ENCODE data around the gene HAPLN1.
"Not testable (repeated sequence)": the region's sequence is repeated elsewhere in the genome, so short reads cannot be mapped to it uniquely, and the experiment has no call there.

The HAPLN1 gene

DNA sequence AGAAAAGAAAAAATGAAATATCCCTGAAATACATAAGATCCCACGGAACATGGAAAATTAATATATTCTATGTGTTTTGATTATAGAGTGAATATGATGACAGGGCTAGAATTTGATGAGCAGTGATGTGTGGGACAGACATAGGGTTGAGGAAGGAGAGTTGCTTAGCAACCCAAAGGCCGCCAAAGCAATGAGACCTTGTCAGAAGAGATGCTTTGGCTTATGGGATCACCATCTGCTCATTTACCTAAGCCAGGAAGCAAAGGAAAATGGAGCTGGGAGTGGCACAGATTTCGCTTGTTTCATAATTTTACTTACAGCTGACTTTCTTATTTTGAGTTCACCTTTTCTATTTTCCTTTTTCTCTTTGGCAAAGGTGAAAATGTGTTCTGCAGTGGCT is 20.9 kb upstream of the HAPLN1 start:
- H3F3A ChIP-seq (ENCODE audit: control insufficient read depth, insufficient read depth) = no peaks in the 10 kb centered on the region; the same call in 1 of the 2 replicates
- TF ChIP-seq EZH2phosphoT487 (IDR thresholded peaks at IDR 0.05; ENCODE audit: borderline replicate concordance, low read length) = no peak
- no peak for TF ChIP-seq CTCF (IDR thresholded peaks at IDR 0.05; ENCODE audit: low read depth, low read length, poor library complexity, severe bottlenecking)

DNA sequence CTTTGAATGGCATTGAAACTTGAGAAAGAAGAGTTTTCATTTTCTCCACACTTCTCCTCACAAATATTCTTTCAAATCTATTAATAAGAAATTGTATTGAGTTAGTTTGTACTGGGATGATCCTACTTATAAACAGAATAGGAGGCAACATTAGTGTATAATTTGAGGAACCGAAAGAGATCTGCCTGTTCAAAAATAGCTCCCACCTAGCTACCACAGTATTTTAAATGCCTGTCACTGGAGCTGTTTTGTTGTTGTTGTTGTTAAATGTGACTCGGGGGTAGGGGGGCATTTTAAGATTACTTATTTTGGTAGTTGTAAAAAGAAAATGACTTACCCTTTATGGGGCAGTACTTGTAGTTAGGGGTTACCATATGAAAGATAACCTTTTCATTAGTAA is 20.1 kb upstream of the HAPLN1 start:
- Histone ChIP-seq H3F3A (ENCODE audit: control insufficient read depth, insufficient read depth) (no peaks in the 10 kb centered on the region; the same call in 1 of the 2 replicates), H3K4me3 (ENCODE audit: low read length) (peak overlapping the region; percentile 40), H3K27me3 (ENCODE audit: control insufficient read depth, low read length) (no peaks in the 10 kb centered on the region), H3K4me1 (ENCODE audit: control insufficient read depth, low read length) (peaks cover 41% of the 10 kb centered on the region), H3K9me2 (replicated peaks; ENCODE audit: control insufficient read depth, low read length) (no peaks in the 10 kb centered on the region), H3K9me3 (ENCODE audit: control insufficient read depth, insufficient read depth, low read length) (no peaks in the 10 kb centered on the region), H3K4me2 (ENCODE audit: low read length) (peak overlapping the region; percentile 59), H3K79me2 (ENCODE audit: control insufficient read depth, low read length) (no peaks in the 10 kb centered on the region), H3K27ac (ENCODE audit: low read depth, low read length) (peak overlapping the region; percentile 48), H4K20me1 (ENCODE audit: control insufficient read depth, insufficient read depth, low read depth, low read length) (no peaks in the 10 kb centered on the region), H3K36me3 (ENCODE audit: control insufficient read depth, low read length) (no peaks in the 10 kb centered on the region)
- TF ChIP-seq CTCF (IDR thresholded peaks at IDR 0.05; ENCODE audit: low read depth, low read length, poor library complexity, severe bottlenecking) = no peak
- TF ChIP-seq EZH2phosphoT487 (IDR thresholded peaks at IDR 0.05; ENCODE audit: borderline replicate concordance, low read length) = no peak

More for the DNA sequence above, 20.9 kb upstream of the HAPLN1 start:
- Histone ChIP-seq H3K27ac (ENCODE audit: low read depth, low read length) (no peak overlapping the region; the same call in 1 of the 2 replicates), H3K9me3 (ENCODE audit: control insufficient read depth, insufficient read depth, low read length) (no peaks in the 10 kb centered on the region), H3K4me2 (ENCODE audit: low read length) (peak overlapping the region; percentile 59), H3K79me2 (ENCODE audit: control insufficient read depth, low read length) (no peaks in the 10 kb centered on the region), H3K27me3 (ENCODE audit: control insufficient read depth, low read length) (no peaks in the 10 kb centered on the region), H3K4me3 (ENCODE audit: low read length) (peak overlapping the region; percentile 40; the same call in 1 of the 2 replicates), H3K9me2 (replicated peaks; ENCODE audit: control insufficient read depth, low read length) (no peaks in the 10 kb centered on the region), H3K4me1 (ENCODE audit: control insufficient read depth, low read length) (peaks cover 43% of the 10 kb centered on the region), H3K36me3 (ENCODE audit: control insufficient read depth, low read length) (no peaks in the 10 kb centered on the region), H4K20me1 (ENCODE audit: control insufficient read depth, insufficient read depth, low read depth, low read length) (no peaks in the 10 kb centered on the region)

DNA sequence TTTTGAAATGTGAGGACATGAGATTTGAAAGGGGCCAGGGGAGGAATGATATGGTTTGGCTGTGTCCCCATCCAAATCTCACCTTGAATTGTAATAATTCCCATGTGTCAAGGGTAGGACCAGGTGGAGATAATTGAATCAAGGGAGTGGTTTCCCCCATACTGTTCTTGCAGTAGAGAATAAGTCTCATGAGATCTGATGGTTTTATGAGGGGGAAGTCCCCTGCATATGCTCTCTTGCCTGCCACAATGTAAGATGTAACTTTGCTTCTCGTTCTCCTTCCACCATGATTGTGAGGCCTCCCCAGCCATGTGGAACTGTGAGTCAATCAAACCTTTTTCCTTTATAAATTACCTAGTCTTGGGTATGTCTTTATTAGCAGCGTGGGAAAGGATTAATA is 15.5 kb upstream of the HAPLN1 start:
- H3K27ac ChIP-seq (ENCODE audit: low read depth, low read length); H4K20me1 ChIP-seq (ENCODE audit: control insufficient read depth, insufficient read depth, low read depth, low read length); H3K36me3 ChIP-seq (ENCODE audit: control insufficient read depth, low read length); H3K79me2 ChIP-seq (ENCODE audit: control insufficient read depth, low read length); H3F3A ChIP-seq (ENCODE audit: control insufficient read depth, insufficient read depth); H3K4me2 ChIP-seq (ENCODE audit: low read length); H3K9me3 ChIP-seq (ENCODE audit: control insufficient read depth, insufficient read depth, low read length); H3K4me3 ChIP-seq (ENCODE audit: low read length); H3K27me3 ChIP-seq (ENCODE audit: control insufficient read depth, low read length); H3K9me2 ChIP-seq (replicated peaks; ENCODE audit: control insufficient read depth, low read length): not testable (repeated sequence)
- H3K4me1 ChIP-seq (ENCODE audit: control insufficient read depth, low read length) = peaks cover 41% of the 10 kb centered on the region

GRCh38 chr5:83735058-83735457 is 14.4 kb upstream of the HAPLN1 start:
- H3K4me2 ChIP-seq (ENCODE audit: low read length); H4K20me1 ChIP-seq (ENCODE audit: control insufficient read depth, insufficient read depth, low read depth, low read length); H3K27me3 ChIP-seq (ENCODE audit: control insufficient read depth, low read length): not testable (repeated sequence)

More at GRCh38 chr5:83735058-83735457, 14.4 kb upstream of the HAPLN1 start:
- H3K9me2 ChIP-seq (replicated peaks; ENCODE audit: control insufficient read depth, low read length); H3K27ac ChIP-seq (ENCODE audit: low read depth, low read length); H3K36me3 ChIP-seq (ENCODE audit: control insufficient read depth, low read length); H3K4me3 ChIP-seq (ENCODE audit: low read length); H3F3A ChIP-seq (ENCODE audit: control insufficient read depth, insufficient read depth); H3K79me2 ChIP-seq (ENCODE audit: control insufficient read depth, low read length); H3K9me3 ChIP-seq (ENCODE audit: control insufficient read depth, insufficient read depth, low read length): not testable (repeated sequence)
- H3K4me1 ChIP-seq (ENCODE audit: control insufficient read depth, low read length) = peaks cover 36% of the 10 kb centered on the region
